GM13977 (cell line): Measurements from ENCODE around the gene TRPM6.

ENCODE experiments used
- DNase-seq: peaks from one replicate; pipeline ENCODE4 v3.0.0; 2012; ENCODE audit warnings: low spot score
- CTCF ChIP-seq: IDR thresholded peaks from 2 replicates; pipeline ENCODE4 v1.5.1; 2012; ENCODE audit warnings: mild to moderate bottlenecking, control low read depth; ENCODE audit not compliant: insufficient read depth; ENCODE audit errors: extremely low read depth, missing control alignments
- in situ Hi-C: fragments of 300-500 bp; cut with MboI; formaldehyde crosslinking; loops from one replicate; pipeline ENCODE4 v1.12.0; 2022; ENCODE audit warnings: low sequenced_read_pairs, low pct_unique_long_range_greater_than_20kb, mixed read lengths, inconsistent platforms; ENCODE audit not compliant: unreplicated experiment

The TRPM6 gene

DNA sequence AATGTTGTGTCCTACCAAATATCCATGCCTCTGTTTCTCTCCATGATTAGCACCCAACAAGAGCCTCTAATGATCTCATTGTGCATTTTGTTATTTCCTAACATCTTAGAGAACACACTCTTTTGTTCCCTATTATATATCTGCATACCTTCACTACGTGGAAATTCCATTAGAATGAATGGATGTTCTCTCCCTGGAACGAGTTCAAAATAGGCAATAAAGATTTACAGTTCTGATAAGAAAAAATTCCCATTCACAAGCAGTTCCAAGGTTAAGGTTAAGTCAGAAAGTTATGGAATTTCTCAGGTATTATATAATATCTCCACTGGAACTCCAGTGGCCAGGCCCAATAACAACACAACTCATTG lies 83.7 kb downstream of the TRPM6 start:
- in situ Hi-C loops, result no loop called here
- no peak for TF ChIP-seq CTCF
- no peak for DNase-seq

DNA sequence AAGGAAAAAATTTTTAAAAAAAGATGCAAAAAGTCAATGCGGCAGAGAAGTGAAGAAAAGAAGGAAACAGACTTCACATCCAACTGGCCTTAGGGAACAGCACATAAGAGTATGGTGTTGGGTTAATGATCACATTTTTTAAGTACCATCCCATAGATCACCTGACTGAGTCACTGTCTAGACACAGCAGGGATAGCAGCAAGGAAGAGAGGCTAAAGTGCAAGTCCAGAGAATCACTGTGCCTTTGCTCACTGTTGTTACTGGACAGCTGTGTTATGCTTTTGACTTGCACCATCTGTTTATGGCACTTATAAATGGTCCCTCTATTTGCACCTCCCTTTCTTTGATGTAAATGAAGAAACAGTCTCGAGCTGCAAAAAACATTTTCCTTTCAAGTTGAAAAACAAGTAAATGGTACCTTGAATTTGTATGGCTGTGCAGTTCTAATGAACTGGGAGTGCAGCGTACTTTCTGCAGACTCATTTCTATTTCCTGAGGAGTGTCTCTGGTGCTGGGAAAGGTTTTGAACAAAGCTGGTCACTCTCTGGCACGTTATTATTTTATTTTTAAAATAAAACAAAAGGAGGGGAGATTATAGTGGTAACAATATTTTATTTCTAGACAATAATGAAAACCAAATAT lies 84.2 kb downstream of the TRPM6 start:
- TF ChIP-seq CTCF, result no peak
- DNase-seq, result no peak
- in situ Hi-C loops, result no loop called here

DNA sequence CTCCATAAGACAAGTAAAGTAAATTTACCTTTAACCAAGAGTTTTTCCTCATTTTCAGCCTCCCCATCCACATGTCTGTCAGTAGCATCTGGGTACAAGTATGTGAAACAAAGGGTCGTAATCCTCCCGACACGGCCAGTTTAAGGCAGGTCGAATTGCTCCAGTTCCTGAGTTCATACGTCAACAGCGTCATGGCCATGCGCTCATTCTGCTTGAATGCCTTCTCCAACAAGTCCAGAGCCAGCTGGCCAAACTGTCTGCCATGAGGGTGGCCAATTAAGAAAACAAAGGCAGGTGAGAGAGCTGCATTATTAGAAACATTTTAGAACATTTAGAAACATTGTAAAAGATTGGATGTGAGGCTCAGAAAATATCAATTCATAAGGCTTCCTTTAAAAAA lies 87.5 kb downstream of the TRPM6 start:
- no peak for TF ChIP-seq CTCF
- no peak for DNase-seq
- in situ Hi-C loops, result no loop called here

- no peak for DNase-seq
- in situ Hi-C loops, result no loop called here
- no peak for TF ChIP-seq CTCF
Observed at GRCh38 chr9:74795803-74796202, 91.9 kb downstream of the TRPM6 start.

DNA sequence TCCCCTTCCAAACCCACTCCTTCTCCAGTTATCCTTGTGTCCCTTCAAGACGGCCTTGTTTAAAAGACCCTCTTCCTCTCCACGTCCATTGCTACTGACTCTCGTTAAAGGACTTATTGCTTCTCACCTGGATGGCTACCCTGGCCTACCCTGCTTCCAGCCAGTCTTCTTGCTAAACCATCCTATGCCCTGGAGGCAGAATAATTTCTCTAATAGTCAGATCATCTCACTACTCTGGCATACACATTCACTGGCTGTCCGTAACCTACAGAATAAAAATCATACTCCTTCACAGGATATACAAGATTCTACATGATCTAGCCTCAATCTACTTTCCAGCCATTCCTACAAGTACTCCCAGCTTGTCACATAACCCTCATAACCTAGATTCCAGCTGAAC lies 92.6 kb downstream of the TRPM6 start:
- TF ChIP-seq CTCF, result no peak
- DNase-seq, result no peak
- in situ Hi-C loops, result no loop called here

- in situ Hi-C loops, result no loop called here
- no peak for TF ChIP-seq CTCF
- DNase-seq, result no peak
Observed at GRCh38 chr9:74784506-74784905, 103.2 kb downstream of the TRPM6 start.

GRCh38 chr9:74783408-74783807 lies 104.3 kb downstream of the TRPM6 start:
- no peak for TF ChIP-seq CTCF
- in situ Hi-C loops, result no loop called here
- DNase-seq, result no peak
